Keratinocyte (primary cell): ENCODE results near the gene TFG. TPM values are rescaled to one million over a fixed set of nuclear protein-coding genes. Genes with fewer than 3 reads are reported as not detected.

Experiments used
- DNase-seq: peaks from one replicate; pipeline ENCODE4 v3.0.0-alpha.2; 2011; ENCODE audit warnings: low read depth, missing footprints, low spot score
- FAIRE-seq: peaks from 2 replicates; lab custom pipeline; 2011; peaks lifted over from hg19 to GRCh38; lab: Jason Lieb, UNC
- H2AFZ ChIP-seq: 2 replicates; pipeline ENCODE4 v1.6.0; 2012; ENCODE audit warnings: low read length, control low read depth, inconsistent platforms; ENCODE audit not compliant: control insufficient read depth
- H3K27ac ChIP-seq: 2 replicates; pipeline ENCODE4 v1.5.1; 2011; ENCODE audit warnings: low read length; ENCODE audit not compliant: control insufficient read depth, insufficient read depth
- H3K27me3 ChIP-seq: 3 replicates; pipeline ENCODE4 v1.6.0; 2011; ENCODE audit warnings: low read length; ENCODE audit not compliant: control insufficient read depth, insufficient read depth; ENCODE audit errors: extremely low read depth
- H3K36me3 ChIP-seq, 2 experiments: 2 replicates in 1 of 2; 3 replicates in 1 of 2; pipeline ENCODE4 v1.5.1; 2011; ENCODE audit warnings: low read length in 2 of 2, mild to moderate bottlenecking in 1 of 2; ENCODE audit not compliant: control insufficient read depth in 2 of 2, insufficient read depth in 2 of 2; ENCODE audit errors: extremely low read depth in 1 of 2
- H3K4me1 ChIP-seq: 3 replicates; pipeline ENCODE4 v1.5.1; 2011; ENCODE audit warnings: low read length; ENCODE audit not compliant: control insufficient read depth, insufficient read depth; ENCODE audit errors: extremely low read depth
- H3K4me2 ChIP-seq: 3 replicates; pipeline ENCODE4 v1.6.0; 2011; ENCODE audit warnings: low read depth, low read length; ENCODE audit not compliant: control insufficient read depth, insufficient read depth; ENCODE audit errors: extremely low read depth
- H3K4me3 ChIP-seq, 3 experiments: fragments of 200-600 bp in 1 of 3; sonication (generic) in 1 of 3; 2 replicates in 2 of 3; 3 replicates in 1 of 3; pipeline ENCODE4 v1.5.1; 2011 to 2016; ENCODE audit warnings: low read length in 3 of 3, mild to moderate bottlenecking in 3 of 3, control low read depth in 2 of 3, inconsistent platforms in 1 of 3, low read depth in 1 of 3, mixed read lengths in 1 of 3, mixed run types in 1 of 3, moderate library complexity in 1 of 3; ENCODE audit not compliant: control insufficient read depth in 2 of 3, insufficient read depth in 2 of 3; ENCODE audit errors: extremely low read depth in 1 of 3
- H3K79me2 ChIP-seq: 2 replicates; pipeline ENCODE4 v1.6.0; 2012; ENCODE audit warnings: low read length; ENCODE audit not compliant: control insufficient read depth, insufficient read depth
- H3K9ac ChIP-seq: 3 replicates; pipeline ENCODE4 v1.6.0; 2011; ENCODE audit warnings: low read length; ENCODE audit not compliant: control insufficient read depth, insufficient read depth; ENCODE audit errors: extremely low read depth
- H3K9me1 ChIP-seq: 3 replicates; pipeline ENCODE4 v1.6.0; 2011; ENCODE audit warnings: low read length; ENCODE audit not compliant: control insufficient read depth, insufficient read depth; ENCODE audit errors: extremely low read depth
- H3K9me3 ChIP-seq: 2 replicates; pipeline ENCODE4 v1.5.1; 2012; ENCODE audit warnings: low read depth, low read length; ENCODE audit not compliant: control insufficient read depth
- H4K20me1 ChIP-seq: 3 replicates; pipeline ENCODE4 v1.6.0; 2011; ENCODE audit warnings: low read length; ENCODE audit not compliant: control insufficient read depth, insufficient read depth; ENCODE audit errors: extremely low read depth
- EZH2 ChIP-seq: IDR thresholded peaks from one replicate; pipeline ENCODE4 v1.6.1; 2012; ENCODE audit warnings: inconsistent platforms, mild to moderate bottlenecking, low read length, moderate library complexity
- dilution Hi-C: fragments of 300-500 bp; cut with MboI; formaldehyde crosslinking; loops from one replicate; pipeline ENCODE4 v1.7.0; 2020; ENCODE audit warnings: low sequenced_read_pairs; ENCODE audit not compliant: extremely low pct_ligation_motif_present
- polyA plus RNA-seq, 5 experiments: library from polyadenylated mRNA; depleted of rRNA in 3 of 5; stranded (reverse) in 3 of 5; stranded (forward) in 1 of 5; unstranded in 1 of 5; fragments of >200 nt; gene quantifications; 1 replicate in 1 of 5; 2 replicates in 3 of 5; 3 replicates in 1 of 5; pipeline versions ENCODE4 v1.2.1 to v1.2.3, GENCODE V29; 2011 to 2012; ENCODE audit warnings: missing spikeins in 2 of 5, low read depth in 1 of 5, low replicate concordance in 1 of 5
- TF ChIP-seq, protein P1 (sequence below), 3 experiments: IDR thresholded peaks in 1 of 3; conservative IDR thresholded peaks in 1 of 3; optimal IDR thresholded peaks in 1 of 3; 2 replicates in 2 of 3; 3 replicates in 1 of 3; pipeline versions ENCODE3 to v1.5.1; 2011; ENCODE audit warnings: low read length in 3 of 3, mild to moderate bottlenecking in 3 of 3, moderate library complexity in 2 of 3, control low read depth in 1 of 3, inconsistent platforms in 1 of 3; ENCODE audit not compliant: insufficient read depth in 2 of 3; ENCODE audit errors: extremely low read depth in 1 of 3

TFG gene
- polyA plus RNA-seq, 1 donor (not counting 4 experiments of a cell fraction or from before 2014, with no cell fraction given) = 177 TPM

DNA sequence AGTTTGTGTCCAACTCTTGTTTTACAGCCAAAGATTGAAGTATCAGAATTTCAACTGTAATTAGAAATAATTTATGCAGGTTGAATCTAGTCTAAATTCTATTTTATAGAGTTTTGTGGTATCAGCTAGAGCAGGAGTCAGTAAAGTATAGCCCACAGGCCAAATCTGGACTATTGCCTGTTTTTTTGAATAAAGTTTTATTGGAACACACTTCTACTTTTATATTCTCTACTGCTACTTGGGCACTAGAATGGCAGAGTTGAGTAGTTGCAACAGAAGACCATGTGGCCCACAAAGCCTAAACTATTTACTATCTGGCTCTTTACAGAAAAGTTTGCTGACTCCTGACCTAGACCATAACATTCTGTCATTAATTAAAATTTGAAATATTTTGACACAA, 36.3 kb downstream of the TFG start:
- Histone ChIP-seq H3K79me2 (peaks cover 7% of the 10 kb centered on the region), H2AFZ (no peak overlapping the region), H3K4me2 (no peak overlapping the region), H3K9me3 (no peaks in the 10 kb centered on the region), H3K9ac (no peak overlapping the region), H3K4me1 (no peaks in the 10 kb centered on the region), H3K9me1 (no peaks in the 10 kb centered on the region), H3K36me3 (peaks cover 11 to 18% of the 10 kb centered on the region in 2 experiments), H3K27ac (no peak overlapping the region), H3K4me3 (no peak overlapping the region), H3K27me3 (no peaks in the 10 kb centered on the region), H4K20me1 (no peaks in the 10 kb centered on the region)
- DNase-seq (no peak), FAIRE-seq (no peak)
- dilution Hi-C loops = no loop called here
- TF ChIP-seq EZH2 = no peak
- TF ChIP-seq, protein P1, sequence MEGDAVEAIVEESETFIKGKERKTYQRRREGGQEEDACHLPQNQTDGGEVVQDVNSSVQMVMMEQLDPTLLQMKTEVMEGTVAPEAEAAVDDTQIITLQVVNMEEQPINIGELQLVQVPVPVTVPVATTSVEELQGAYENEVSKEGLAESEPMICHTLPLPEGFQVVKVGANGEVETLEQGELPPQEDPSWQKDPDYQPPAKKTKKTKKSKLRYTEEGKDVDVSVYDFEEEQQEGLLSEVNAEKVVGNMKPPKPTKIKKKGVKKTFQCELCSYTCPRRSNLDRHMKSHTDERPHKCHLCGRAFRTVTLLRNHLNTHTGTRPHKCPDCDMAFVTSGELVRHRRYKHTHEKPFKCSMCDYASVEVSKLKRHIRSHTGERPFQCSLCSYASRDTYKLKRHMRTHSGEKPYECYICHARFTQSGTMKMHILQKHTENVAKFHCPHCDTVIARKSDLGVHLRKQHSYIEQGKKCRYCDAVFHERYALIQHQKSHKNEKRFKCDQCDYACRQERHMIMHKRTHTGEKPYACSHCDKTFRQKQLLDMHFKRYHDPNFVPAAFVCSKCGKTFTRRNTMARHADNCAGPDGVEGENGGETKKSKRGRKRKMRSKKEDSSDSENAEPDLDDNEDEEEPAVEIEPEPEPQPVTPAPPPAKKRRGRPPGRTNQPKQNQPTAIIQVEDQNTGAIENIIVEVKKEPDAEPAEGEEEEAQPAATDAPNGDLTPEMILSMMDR (optimal IDR thresholded peaks at IDR 0.05 in 1 of 3, IDR thresholded peaks at IDR 0.05 in 1 of 3, conservative IDR thresholded peaks at IDR 0.05 in 1 of 3; ENCODE audit: extremely low read depth in 1 of 3, insufficient read depth in 2 of 3, low read length in 3 of 3) = no peak

DNA sequence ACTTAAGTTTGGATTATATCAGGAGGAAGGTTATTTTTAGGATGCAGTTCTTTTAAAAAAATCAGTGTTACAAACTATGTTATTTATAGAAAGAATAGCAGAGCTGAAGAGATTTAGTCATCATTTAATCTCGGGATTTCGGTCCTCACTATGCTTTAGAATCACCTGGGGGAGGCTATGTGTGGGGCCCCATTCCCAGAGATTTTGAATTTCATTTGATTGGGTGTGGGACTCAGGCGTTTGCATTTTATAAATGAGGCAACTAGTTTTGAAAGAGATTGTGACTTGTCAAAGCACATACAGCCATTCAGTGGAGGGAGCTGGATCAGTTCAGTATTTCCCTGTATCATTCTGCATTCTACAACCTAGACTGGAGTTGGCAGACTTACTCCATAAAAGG, 36.8 kb downstream of the TFG start:
- Histone ChIP-seq H3K9me3 (no peaks in the 10 kb centered on the region), H3K79me2 (peaks cover 4% of the 10 kb centered on the region), H3K4me1 (no peaks in the 10 kb centered on the region), H3K27ac (no peak overlapping the region), H3K9me1 (no peaks in the 10 kb centered on the region), H3K4me3 (no peak overlapping the region), H3K9ac (no peak overlapping the region), H4K20me1 (no peaks in the 10 kb centered on the region), H3K27me3 (no peaks in the 10 kb centered on the region), H2AFZ (no peak overlapping the region), H3K4me2 (no peak overlapping the region), H3K36me3 (peaks cover 14 to 16% of the 10 kb centered on the region in 2 experiments)
- dilution Hi-C loops = no loop called here
- DNase-seq (no peak), FAIRE-seq (no peak)
- TF ChIP-seq, protein P1 (optimal IDR thresholded peaks at IDR 0.05 in 1 of 3, IDR thresholded peaks at IDR 0.05 in 1 of 3, conservative IDR thresholded peaks at IDR 0.05 in 1 of 3; ENCODE audit: extremely low read depth in 1 of 3, insufficient read depth in 2 of 3, low read length in 3 of 3) = no peak
- TF ChIP-seq EZH2 = no peak
